Astrocyte (in vitro differentiated cells and primary cell): Measurements from ENCODE around the gene INAFM2.

Experiments used
- EZH2 ChIP-seq: IDR thresholded peaks from 2 replicates; pipeline ENCODE4 v1.6.1; 2012; ENCODE audit warnings: mild to moderate bottlenecking, low read length, inconsistent platforms; ENCODE audit not compliant: insufficient read depth
- TF ChIP-seq, protein P1 (sequence below): IDR thresholded peaks from 2 replicates; pipeline ENCODE4 v1.5.1; 2011; ENCODE audit warnings: low read depth, mild to moderate bottlenecking, inconsistent platforms, low read length, moderate library complexity; ENCODE audit not compliant: insufficient read depth

DNA sequence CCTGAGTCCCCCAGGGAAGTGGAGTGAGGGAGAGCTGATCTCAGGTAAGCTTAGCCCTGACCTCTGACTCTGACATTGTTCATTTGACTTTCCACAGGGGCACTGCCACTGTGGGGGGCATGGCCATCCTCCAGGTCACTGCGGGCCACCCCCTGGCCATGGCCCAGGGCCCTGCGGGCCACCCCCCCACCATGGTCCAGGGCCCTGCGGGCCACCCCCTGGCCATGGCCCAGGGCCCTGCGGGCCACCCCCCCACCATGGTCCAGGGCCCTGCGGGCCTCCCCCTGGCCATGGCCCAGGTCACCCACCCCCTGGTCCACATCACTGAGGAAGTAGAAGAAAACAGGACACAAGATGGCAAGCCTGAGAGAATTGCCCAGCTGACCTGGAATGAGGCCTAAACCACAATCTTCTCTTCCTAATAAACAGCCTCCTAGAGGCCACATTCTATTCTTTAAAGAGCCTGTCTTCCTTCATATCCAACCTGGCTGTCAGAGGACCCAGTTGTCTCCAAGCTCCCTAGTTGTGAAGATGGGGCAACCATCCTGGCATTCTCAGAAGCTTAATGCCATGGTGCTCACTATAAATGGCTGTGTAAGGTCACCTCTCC is 32.6 kb downstream of the INAFM2 start:
- TF ChIP-seq, protein P1, sequence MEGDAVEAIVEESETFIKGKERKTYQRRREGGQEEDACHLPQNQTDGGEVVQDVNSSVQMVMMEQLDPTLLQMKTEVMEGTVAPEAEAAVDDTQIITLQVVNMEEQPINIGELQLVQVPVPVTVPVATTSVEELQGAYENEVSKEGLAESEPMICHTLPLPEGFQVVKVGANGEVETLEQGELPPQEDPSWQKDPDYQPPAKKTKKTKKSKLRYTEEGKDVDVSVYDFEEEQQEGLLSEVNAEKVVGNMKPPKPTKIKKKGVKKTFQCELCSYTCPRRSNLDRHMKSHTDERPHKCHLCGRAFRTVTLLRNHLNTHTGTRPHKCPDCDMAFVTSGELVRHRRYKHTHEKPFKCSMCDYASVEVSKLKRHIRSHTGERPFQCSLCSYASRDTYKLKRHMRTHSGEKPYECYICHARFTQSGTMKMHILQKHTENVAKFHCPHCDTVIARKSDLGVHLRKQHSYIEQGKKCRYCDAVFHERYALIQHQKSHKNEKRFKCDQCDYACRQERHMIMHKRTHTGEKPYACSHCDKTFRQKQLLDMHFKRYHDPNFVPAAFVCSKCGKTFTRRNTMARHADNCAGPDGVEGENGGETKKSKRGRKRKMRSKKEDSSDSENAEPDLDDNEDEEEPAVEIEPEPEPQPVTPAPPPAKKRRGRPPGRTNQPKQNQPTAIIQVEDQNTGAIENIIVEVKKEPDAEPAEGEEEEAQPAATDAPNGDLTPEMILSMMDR = no peak
- TF ChIP-seq EZH2 = no peak
